HG02571 (cell line): ENCODE measurements around the gene CFAP97D2.
A peak's percentile ranks its signal among the peaks of the same experiment; 100 is the strongest.
"Not testable (repeated sequence)": the region's sequence is repeated elsewhere in the genome, so short reads cannot be mapped to it uniquely, and the experiment has no call there.

Experiments
- ATAC-seq: cut with Tn5 transposase; IDR thresholded peaks from one replicate; pipeline ENCODE4 v1.9.1; 2021; ENCODE audit warnings: mild to moderate bottlenecking, moderate library complexity; ENCODE audit not compliant: unreplicated experiment

Gene CFAP97D2

GRCh38 chr13:114143806-114144605 lies 35.1 kb upstream of the CFAP97D2 start:
- ATAC-seq, result no peak

- no peak for ATAC-seq
Measured at GRCh38 chr13:114144606-114145244, 34.3 kb upstream of the CFAP97D2 start.

GRCh38 chr13:114145256-114145655 lies 33.8 kb upstream of the CFAP97D2 start:
- ATAC-seq, result no peak

GRCh38 chr13:114145722-114146121 lies 33.3 kb upstream of the CFAP97D2 start:
- no peak for ATAC-seq

GRCh38 chr13:114146173-114146572 lies 32.9 kb upstream of the CFAP97D2 start:
- ATAC-seq, result no peak

- no peak for ATAC-seq
Measured at GRCh38 chr13:114146629-114147028, 32.4 kb upstream of the CFAP97D2 start.

- ATAC-seq, result peak; percentile 24
Measured at GRCh38 chr13:114147803-114148520, 31.1 kb upstream of the CFAP97D2 start.

- peak; percentile 77 for ATAC-seq
Measured at GRCh38 chr13:114148521-114148855, 30.6 kb upstream of the CFAP97D2 start.

- not testable (repeated sequence) for ATAC-seq
Measured at GRCh38 chr13:114148886-114149285, 30.2 kb upstream of the CFAP97D2 start.

GRCh38 chr13:114149774-114150740 lies 29.0 kb upstream of the CFAP97D2 start:
- no peak for ATAC-seq

GRCh38 chr13:114151031-114151430 lies 28.0 kb upstream of the CFAP97D2 start:
- ATAC-seq, result no peak

- no peak for ATAC-seq
Measured at GRCh38 chr13:114151565-114152284, 27.3 kb upstream of the CFAP97D2 start.

GRCh38 chr13:114152285-114152645 lies 26.8 kb upstream of the CFAP97D2 start:
- ATAC-seq, result no peak

- no peak for ATAC-seq
Measured at GRCh38 chr13:114152831-114153371, 26.2 kb upstream of the CFAP97D2 start.

GRCh38 chr13:114153485-114154080 lies 25.5 kb upstream of the CFAP97D2 start:
- ATAC-seq, result no peak

- ATAC-seq, result no peak
Measured at GRCh38 chr13:114154476-114154875, 24.6 kb upstream of the CFAP97D2 start.

GRCh38 chr13:114155320-114155719 lies 23.7 kb upstream of the CFAP97D2 start:
- no peak for ATAC-seq

- ATAC-seq, result no peak
Measured at GRCh38 chr13:114155926-114156883, 22.9 kb upstream of the CFAP97D2 start.
